Epithelial cell of esophagus (primary cell): Measurements from ENCODE around the gene ARMC9.

Experiments used
- DNase-seq: peaks from one replicate; pipeline ENCODE4 v3.0.0; 2010; ENCODE audit warnings: low read depth
- H3K4me3 ChIP-seq: 2 replicates; pipeline ENCODE4 v1.5.1; 2011; ENCODE audit warnings: mild to moderate bottlenecking, low read length, control low read depth
- CTCF ChIP-seq: IDR thresholded peaks from 2 replicates; pipeline ENCODE4 v1.5.1; 2011; ENCODE audit warnings: low read depth, mild to moderate bottlenecking, low read length, control low read depth, inconsistent platforms; ENCODE audit not compliant: insufficient read depth; ENCODE audit errors: missing control alignments

ARMC9 gene

GRCh38 chr2:231163011-231163410 is 35.4 kb upstream of the ARMC9 start:
- TF ChIP-seq CTCF, result no peak
- DNase-seq, result no peak
- no peak overlapping the region for H3K4me3 ChIP-seq

GRCh38 chr2:231163414-231164095 is 34.9 kb upstream of the ARMC9 start:
- no peak for DNase-seq
- no peak overlapping the region for H3K4me3 ChIP-seq
- no peak for TF ChIP-seq CTCF

GRCh38 chr2:231167745-231168459 is 30.5 kb upstream of the ARMC9 start:
- H3K4me3 ChIP-seq, result no peak overlapping the region
- no peak for TF ChIP-seq CTCF
- no peak for DNase-seq

DNA sequence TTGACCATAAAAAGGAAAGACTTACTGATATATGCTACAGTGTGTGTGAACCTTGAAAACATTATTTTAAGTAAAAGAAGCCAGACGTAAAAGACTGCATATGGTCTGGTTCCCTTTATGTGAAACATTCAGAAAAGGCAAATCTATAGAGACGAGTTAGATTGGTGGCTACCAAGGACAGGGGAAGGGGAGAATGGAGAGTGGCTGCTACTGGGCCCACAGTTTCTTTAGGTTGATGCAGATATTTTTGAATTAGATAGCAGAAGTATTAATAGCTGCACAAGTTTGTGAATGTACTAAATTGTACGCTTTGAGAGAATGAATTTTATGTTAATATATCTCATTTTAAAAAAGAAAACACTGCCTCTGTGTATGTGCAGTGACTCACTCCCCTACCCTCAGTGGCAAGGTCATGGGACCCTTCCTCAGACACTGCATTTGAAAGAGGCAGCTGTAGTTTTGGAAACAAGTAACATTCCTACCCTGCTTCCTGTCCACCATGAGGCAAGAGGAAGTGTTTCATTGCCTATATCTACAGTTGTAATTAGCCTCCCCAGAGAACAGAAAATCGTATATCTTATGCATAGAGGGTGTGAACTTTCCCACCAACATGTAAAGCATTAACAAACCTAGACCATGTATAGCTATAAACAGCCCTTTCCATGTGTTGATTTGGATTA is 29.8 kb upstream of the ARMC9 start:
- DNase-seq, result no peak
- no peak overlapping the region for H3K4me3 ChIP-seq
- TF ChIP-seq CTCF, result no peak

GRCh38 chr2:231169488-231169887 is 28.9 kb upstream of the ARMC9 start:
- no peak overlapping the region for H3K4me3 ChIP-seq
- no peak for DNase-seq
- no peak for TF ChIP-seq CTCF

- TF ChIP-seq CTCF, result no peak
Measured at GRCh38 chr2:231170055-231170454, 28.4 kb upstream of the ARMC9 start.

DNA sequence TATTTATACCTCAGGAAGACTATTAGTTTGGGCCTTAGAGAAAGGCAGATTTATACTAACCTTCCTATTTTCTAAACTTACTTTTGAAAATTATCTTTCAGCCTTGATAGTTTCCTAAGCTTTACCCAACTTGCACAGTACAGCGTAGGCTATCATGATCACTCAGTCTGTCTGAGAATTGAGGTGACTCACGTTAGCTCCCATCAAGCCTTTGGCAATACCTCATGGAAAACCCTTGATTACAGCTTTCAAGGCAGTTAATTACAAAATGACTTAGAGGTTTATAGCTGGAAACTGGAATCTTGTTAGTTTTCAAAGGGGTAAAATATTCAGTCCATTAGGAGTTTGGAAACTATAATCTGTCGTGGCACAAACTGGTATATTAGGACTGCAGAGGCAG is 26.4 kb upstream of the ARMC9 start:
- H3K4me3 ChIP-seq, result no peak overlapping the region

More at GRCh38 chr2:231170055-231170454, 28.4 kb upstream of the ARMC9 start:
- no peak overlapping the region for H3K4me3 ChIP-seq
- no peak for DNase-seq

More for the DNA sequence above, 26.4 kb upstream of the ARMC9 start:
- no peak for TF ChIP-seq CTCF
- no peak for DNase-seq
